Activated T-helper 1 cell treated with anti-CD3 and anti-CD28 coated beads, Interleukin-2, amount 50 U/mL, for 16 hours (primary cell): Measurements from ENCODE around the gene PPM1J.
"Not testable (repeated sequence)": the region's sequence is repeated elsewhere in the genome, so short reads cannot be mapped to it uniquely, and the experiment has no call there.

Experiments used
- DNase-seq, 2 donors: peaks; one replicate each; pipeline ENCODE4 v3.0.0-alpha.2; 2020; ENCODE audit warnings: low read depth in 1 of 2, low spot score in 1 of 2

The PPM1J gene

DNA sequence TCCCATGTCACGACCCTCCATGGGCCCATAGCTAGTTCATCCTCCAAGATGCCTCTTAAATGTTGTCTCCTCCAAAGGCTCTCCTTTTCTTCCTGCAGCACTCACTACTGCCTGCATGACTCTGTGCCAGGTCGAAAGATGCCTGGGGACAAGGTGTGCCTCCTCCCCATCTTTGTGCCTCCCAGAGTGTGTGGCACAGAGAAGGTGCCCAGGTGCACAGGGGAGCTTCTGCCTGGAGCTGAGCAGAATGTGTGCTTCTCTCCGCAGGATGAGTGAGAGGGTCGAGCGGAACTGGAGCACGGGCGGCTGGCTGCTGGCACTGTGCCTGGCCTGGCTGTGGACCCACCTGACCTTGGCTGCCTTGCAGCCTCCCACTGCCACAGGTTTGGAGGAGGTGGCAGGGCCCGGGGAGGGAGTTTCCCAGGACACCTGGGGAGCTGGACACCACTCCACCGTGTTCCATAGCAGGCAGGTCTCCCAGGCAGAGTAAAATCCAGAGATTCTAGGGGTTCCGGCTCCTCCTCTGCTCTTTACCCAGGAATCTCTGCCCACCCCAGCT is 6.9 kb upstream of the PPM1J start:
- DNase-seq, result no peak

DNA sequence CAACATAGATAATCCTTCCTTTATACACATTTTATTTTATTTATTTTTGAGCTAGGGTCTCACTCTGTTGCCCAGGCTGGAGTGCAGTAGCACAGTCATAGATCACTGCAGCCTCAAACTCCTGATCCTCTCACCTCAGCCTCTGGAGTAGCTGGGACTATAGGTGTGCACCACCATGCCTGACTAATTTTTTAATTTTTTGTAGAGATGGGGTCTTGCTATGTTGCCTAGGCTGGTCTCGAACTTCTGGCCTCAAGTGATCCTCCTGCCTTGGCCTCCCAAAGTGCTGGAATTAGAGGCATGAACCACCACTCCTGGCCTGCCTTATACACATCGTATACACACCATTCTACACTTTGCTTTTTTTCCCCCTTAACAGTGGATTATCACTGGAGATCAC is 6.2 kb upstream of the PPM1J start:
- not testable (repeated sequence) for DNase-seq

DNA sequence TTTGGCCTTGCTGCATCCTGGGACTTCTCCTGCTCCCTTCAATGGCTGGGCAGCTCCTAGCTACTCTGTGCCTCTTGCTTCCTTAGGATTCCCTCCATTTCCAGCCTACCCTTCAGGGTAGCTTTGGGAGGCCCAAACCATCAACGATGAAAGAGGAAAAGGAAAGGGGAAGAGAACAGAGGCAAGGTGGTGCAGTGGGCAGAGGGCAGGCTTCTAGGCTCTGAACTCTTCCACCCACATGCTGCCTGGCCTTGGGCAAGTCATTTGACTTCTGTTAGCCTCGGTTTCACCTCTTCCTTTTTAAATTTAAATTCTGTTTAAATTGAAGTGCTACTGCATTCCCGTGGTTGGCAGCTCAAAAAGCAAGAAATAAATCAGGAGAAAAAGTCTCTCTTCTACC is 5.7 kb upstream of the PPM1J start:
- no peak for DNase-seq

DNA sequence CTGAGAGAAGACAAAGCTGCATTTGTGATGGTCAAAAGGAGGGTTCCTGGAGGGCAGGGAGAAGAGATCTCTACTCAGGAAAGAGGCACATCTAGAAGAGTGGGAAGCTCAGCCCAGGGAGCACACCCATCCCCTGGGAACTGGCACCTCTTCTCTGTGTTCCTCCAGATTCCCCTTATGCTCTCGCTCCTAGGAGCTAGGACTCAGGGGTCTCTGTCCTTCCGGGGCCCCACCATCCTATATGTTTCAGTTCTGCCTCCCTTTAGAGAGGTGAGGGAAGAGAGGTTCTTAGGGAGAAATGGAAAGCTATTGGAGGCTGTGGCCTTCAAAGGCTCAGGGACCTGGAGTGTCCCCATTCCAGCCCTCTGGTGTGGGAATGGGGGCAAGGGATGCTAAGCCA is 4.6 kb upstream of the PPM1J start:
- no peak for DNase-seq

DNA sequence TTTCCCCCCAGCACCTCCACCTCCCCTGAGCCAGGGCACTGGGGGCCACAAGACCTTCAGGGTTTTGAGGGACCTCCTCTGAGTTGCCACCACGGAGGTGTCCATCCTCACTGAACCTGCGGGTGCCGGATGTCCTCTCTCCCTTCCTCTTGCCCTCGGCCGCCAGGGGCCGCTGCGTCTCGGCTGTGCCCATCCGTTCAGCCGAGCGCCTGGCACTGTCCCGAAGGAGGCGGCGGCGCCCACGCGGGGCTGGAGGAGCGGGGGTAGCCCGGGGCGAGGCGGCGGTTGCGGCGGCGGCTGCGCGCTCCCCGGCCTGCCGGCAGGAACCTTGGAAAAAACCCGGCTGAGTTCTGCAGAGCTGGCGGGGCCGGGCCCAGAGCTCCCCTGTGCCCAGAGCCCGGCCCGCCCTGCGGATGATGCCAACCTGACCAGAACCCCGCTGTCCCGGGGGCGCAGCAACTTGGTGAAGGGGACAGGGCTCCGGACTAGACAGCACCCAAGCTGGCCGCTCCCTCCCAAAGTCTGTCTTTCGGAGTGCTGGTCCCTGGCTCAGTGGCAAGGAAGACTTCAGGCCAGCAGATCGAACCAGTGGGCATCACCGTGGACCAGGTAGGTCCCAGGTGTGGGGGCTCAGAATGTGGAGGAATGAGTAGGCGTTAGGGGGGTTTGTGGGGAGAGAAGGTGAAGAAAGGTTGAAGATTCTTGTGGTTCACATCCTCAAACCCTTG is 3.7 kb upstream of the PPM1J start:
- peak; percentile 55 to 58 for DNase-seq

DNA sequence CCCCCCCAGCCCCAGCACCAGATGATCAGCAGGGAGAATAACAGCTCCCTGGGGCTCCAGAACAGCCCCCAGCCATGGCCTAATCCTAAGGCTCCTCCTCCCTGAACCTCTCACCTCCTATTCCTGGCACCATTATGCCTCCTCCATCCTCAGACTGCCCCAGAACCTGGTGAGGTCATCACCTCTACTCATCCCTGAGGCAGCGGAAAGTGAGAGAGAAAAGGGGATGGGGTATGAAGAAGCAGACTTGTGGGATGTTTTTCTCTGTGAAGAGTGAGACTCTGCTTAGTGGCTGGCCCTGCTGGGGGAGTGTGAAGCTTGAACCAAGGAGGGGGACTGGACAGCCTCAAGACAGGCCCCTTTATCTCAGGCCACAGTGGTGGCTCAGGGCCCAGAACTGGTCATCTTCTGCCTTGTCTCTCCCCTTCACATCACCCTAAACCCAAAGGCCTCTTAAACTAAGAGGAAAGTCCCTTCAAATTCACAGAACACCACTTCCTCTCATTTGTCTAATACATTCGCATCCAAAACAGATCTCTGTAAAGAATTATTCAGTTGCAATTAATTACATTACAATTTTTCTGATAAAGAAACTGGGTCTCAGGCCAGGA is 2.2 kb upstream of the PPM1J start:
- no peak for DNase-seq

DNA sequence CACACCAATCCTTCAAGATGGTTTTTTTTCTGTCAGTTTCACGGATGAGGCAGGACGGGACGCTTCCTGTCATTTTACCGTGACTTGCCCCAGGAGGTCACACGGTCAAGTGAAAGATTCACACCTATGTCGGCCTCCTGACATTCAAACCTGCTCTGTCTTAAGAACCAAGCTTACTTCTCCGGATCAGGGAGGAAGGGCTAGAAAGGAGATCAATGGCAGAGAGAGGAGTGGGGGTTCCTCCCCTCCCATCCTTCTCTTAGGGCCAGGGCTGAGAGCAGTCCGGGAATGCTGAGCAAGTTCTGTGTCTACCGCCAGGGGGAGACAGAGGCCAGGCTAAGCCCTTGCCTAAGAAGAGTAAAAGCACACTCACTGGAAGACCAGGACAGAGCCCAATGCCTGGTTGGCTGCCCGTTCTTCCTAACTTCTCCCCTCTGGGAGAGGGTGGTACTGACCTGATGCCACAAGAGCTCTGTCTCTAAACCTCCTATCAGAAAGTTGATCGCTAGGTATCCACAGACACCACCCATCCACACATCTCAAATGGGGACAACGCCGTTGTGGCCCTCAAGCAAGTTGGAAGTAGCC is 1.1 kb upstream of the PPM1J start:
- DNase-seq, result peak; percentile 62 to 68

DNA sequence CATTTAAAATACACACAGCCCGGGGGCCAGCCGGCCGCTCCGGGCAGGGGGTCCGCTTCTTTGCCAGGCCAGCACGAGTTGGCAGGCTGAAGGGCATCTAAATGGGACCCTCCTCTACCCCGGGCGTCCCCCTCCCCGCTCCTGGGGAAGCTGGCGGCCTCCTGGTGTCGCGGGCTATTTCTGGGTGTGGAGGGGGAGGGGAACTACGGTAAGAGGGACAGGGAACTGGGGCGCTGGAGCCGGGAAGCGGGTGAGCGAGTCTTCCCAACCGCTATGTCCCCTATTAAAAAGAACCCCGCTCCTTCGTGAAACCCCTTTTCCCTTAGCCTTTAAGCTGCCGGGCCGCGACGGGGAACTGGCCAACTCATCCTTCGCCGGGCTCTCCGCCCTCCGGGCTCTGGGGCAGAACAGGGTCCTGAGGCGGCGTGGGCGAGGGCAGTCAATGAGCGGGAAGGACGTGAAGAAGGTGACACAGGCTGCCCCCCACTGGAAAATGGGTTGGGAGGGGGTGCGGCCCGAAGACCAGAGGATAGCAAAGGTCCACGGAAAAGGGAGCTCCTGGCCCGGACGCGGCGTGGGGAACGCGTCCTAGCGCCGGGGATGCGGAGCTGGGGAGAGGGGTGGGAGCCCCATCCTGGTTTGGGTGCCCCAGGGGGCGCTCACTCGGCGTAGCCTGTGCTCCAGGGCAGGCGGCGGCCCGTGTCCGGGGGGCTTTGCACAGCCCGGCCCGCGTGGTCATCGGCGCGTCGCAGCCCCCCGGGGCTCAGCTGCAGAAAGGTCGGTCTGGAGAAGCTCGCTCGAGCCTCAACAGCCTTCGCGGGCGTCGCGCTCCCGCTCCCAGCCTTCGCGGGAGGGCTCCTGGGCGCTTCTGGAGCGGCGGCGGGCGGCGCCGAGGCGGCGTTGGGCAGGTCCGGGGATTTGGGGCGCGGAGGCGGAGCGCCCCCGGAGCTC is 544 bp downstream of the PPM1J start:
- no peak for DNase-seq

DNA sequence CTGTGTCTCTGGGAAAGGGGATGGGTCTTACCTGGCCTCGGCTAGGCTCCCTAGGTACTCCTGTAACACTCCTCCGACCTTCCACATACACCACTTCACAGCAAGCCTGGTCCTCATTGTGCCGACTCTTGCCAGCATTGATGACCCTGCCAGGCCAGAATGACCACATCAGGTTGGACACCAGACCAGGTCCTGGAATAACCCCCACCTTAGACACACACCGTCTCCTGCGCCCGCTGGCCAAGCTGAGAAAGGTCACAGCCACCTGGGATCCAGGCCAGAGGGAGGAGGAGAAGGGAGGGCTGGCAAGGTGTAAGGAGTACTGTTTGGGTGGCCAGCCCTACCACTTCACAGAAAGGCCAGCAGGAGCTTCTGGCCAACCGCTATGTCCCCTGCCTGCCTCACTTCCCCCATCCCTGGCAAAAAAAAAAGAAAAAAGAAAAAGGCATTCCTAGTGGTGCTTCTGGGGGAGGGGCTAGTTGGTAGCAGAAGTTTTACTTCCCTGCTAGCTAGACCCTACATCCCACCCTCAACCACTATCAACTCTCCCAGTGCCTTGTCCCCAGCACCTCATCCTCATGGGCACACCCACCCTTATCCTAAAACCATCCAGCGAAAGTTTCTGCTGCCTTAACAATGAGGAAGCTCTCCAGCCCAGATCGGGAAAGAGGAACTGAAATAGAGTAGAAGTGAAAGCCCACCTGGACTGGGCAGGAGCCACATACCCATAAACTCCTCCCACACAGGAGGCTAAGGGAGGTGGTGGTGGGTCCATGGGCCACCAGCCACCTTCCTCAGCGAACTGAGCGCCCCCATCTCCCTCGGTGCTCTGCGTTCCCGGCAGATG is 1.4 kb downstream of the PPM1J start:
- DNase-seq, result no peak

DNA sequence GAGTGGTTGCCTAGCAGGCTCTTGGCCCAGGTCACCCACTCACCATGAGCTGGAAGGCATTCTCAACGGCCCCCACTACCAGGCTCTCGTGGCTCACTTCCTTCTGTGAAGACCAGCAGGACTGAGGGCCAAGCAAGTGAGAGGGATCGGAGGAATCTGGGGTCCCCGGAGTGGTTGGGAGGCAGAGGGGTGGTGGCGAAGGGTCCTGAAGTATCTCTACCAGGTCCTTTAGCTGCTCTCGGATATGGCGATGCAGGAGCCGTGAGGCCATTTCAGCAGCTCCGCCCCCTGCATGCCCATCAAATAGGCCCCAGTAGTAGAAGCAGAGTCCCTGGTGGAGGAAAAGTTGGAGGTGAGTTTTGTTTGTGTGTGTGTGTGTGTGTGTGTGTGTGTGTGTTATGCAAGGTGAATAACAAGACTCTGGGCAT is 2.4 kb downstream of the PPM1J start:
- no peak for DNase-seq

DNA sequence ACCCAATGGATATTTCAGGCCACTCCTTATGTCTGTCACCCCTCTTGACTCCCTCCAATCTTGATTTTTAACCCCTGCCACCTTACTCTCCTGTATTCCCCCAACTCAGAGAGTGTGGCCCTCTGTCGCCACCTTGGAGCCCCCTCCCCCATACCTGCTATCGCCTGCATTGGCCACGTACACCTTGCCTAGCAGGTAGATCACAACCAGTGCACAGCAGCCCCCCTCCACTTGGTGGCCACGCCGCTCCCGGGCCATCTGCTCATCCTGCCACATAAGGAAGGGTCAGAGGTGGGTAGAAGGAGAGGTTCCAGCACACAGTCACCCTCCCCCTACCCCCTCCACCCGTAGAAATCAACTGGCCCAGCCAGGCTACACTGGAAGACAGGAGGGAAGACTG is 2.9 kb downstream of the PPM1J start:
- no peak for DNase-seq

DNA sequence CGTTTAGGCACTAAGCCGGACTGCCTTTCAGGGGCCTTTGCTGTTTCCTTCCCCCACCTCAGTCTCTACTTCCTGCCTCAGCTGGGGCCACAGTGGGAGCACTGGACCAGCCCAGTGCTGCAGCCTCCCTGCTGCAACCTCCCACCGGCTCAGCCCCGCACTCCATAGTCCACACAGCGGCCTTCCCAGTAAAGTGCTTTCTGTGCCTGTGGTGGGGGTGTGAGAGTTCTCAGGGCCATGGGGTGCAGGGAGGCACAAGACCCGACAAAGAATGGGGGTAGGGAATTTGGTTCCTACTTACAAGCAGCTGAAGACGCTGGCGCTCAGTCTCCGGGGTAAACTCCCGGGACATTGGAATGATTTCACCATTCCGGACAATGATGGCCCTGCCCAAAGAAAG is 3.5 kb downstream of the PPM1J start:
- DNase-seq, result no peak

DNA sequence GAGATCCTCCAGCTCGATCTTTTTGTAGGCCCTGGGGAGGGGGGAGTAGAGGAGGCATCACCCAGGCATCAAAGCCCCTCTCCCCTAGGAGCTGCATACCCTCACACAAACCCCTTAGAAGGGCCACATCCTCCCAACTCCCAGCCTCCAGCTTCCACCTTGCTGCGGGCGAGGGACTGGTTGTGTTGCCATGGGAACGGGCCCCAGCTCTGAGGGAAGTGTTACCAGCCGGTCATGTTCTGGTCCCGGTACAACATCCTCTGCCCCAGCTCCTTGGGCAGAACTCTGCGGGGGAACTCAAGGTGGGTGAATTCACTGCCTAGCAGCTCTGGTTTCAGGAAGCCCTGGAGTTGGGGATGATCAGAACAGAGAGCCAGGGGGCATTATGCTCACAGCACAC is 4.1 kb downstream of the PPM1J start:
- DNase-seq, result no peak

DNA sequence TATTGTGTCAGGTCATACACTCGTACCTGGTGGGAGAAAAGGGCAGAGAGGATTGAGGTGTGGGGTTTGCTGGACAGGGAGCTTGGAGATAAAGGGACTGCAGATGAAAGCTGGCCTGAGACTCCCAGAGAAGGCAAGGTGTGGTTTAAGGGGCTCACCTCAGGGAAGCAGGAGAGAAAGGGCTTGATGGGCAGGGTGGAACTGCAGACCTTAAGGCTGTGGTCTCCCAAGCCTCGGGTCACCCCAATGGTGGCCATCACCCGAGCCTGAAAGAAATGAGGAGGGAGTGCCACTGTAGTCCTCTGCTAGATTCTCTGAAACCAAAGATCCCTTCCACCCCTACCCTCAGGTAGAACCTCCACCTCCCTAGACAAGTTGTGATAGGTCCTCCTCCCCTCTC is 4.5 kb downstream of the PPM1J start:
- DNase-seq, result no peak

DNA sequence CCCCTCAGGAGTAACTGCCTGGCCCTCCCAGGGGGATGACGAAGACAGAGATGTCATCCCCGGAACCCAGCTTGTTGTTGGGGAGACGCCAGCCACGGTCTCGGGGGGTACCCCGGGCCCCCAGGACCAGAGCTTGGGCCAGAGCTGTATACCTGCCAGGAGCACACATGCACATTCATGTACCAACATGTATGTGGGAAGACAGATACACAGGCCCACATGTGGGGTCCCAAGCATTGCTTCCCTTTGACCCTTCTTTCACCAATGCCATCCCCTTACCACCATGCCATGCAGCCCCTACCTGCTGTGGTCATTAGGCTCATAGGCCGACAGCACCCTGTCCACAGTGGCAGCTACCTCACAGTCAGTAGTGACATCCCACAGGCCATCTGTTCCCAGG is 5.0 kb downstream of the PPM1J start:
- DNase-seq, result no peak

DNA sequence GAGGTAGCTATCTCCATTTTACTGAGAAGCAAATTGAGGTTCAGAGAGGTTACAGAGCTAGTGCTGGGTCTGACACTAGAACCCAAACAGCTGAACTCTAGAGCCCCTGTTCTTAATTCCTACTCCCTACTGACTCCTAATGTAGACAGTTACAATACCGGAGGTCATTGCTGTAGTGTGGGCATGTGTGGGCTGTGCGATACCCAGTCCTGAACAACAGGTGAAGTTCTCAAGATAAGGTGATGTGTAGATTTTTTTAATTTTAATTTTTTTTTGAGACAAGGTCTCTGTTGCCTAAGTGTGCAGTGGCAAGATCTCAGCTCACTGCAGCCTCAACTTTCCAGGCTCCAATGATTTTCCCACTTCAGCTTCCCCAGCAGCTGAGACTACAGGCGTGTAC is 6.6 kb downstream of the PPM1J start:
- no peak for DNase-seq

DNA sequence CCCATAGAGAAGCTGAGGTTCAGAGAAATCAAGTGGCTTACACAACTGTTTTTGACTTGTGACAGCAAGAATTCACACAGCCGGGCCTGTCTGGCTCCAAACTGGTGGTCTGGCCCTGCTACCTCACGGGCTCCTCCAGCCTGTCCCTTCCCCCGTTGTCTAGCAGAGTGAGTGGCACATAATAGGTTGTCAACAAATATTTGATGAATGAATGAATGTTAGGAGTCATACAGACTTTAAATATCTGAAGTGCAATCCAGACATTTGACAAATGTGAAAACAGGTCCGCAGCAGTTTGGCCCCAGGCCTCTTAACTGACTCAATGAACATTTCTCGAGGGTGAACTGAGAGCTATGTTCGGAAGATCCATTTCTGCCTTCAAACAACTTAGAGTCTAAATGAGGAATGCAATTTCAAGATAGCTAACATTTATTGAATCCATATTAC is 7.1 kb downstream of the PPM1J start:
- DNase-seq, result no peak

DNA sequence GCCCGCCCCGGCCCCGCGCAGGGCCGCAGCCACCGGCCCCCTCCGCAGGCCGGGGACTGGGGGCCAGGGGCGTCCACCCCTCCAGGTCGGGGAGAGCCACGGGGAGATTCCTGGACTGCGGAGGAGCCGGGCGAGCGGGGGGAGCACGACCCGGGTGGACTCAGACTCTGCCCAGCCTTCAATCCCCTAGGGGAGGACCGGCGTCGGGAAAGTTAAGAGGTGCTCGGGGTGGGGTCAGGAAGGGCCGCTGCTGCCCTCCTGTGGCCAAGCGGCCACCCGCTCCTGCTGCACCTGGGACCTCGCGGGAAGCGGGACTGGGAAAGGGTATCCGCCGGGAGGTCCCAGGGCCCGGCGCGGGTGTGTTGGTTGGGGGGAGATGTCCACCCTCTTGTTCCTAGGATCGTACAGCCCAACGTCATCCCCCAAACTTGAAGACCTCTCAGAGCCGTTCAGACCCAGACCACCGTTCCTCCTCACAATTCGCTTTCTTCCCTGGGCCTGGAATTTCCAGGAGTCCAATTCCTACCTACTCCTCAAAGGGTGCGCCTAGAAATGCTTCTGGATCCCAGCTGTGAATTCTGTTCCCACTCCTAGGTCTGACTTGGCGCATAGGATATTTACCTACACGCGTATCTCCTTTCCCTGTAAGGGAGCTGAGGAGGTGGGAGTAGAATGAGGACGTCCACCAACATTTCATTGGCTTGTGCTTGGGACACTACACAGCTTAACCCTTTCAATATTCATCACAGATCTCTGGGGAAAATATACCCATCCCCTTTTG is 7.7 kb downstream of the PPM1J start:
- peak; percentile 28 to 48 for DNase-seq

DNA sequence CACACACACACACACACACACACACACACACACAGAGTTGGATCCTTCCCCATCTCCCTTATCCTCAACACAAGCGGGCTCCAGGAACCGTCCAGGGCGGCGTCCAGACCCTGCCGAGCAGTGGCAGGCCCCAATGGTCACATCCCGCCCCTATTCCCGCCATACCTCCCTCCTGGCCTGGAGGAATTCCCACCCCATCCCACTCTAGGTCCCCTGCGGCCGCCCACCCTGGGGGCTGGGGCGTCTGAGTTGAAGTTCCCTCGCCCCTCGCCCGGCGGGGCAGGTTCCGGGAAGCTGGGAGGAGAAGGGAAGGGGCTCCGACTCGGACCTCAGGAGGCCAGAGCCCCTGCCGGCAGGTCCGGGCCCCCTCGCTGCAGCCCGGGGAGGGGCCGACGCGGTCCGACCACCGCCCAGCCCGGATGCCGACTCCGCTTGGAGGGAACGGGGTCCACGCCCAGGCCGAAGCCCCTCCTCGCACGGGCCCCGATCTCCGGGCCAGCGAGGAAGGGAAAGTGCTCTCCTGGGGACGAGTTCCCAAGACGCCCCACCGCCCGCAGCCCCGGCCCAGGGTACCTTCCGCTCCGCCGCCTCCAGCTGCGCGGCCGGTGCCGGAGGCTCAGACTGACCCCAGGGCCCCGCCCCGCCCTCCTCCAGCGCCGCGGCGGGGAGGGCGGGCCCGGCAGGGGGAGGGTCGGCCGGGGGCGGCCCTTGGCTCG is 8.5 kb downstream of the PPM1J start, which contains the start of gene RHOC:
TSS of gene RHOC (minus strand) at position 623 of the 716 bp plus-strand sequence. CDS start 3,328 bp downstream, outside the sequence.
- DNase-seq, result peak in 1 of 2 donors; percentile 2
